MCF 10A (cell line): Measurements from ENCODE around the gene VPS35. TPM values are rescaled to one million over a fixed set of nuclear protein-coding genes. Genes with fewer than 3 reads are reported as not detected.

Source experiments
- Bru-seq: library from RNA; stranded (reverse); fragments of 400-500 nt; gene quantifications from one replicate; lab custom pipeline; 2021; lab: Mats Ljungman, UMichigan
- BruChase-seq, 2 experiments: library from RNA; stranded (reverse); fragments of 400-500 nt; gene quantifications; one replicate each; lab custom pipeline; 2021; lab: Mats Ljungman, UMichigan
- BruUV-seq: library from RNA; stranded (reverse); fragments of 400-500 nt; replicated peaks from 2 replicates; lab custom pipeline; 2021; lab: Mats Ljungman, UMichigan
- CTCF ChIA-PET: fragments of 300-600 bp; sonication (Branson Sonifier 250); formaldehyde crosslinking; extraction: SDS; loops from one replicate; lab custom pipeline; 2021; ENCODE audit warnings: antibody characterized with exemption, inconsistent platforms; lab: Yijun Ruan, JAX
- POLR2A ChIA-PET: fragments of 300-600, 350-650 bp; sonication (Branson Sonifier 250); formaldehyde crosslinking; extraction: SDS; loops from one replicate; lab custom pipeline; 2020; ENCODE audit warnings: antibody characterized with exemption, inconsistent platforms; lab: Yijun Ruan, JAX
- DNase-seq: peaks from one replicate; pipeline ENCODE4 v3.0.0-alpha.2; 2018; ENCODE audit not compliant: unreplicated experiment
- H3K27ac Mint-ChIP-seq: one replicate; pipeline ENCODE4 v1.8.0; 2022; ENCODE audit warnings: mild to moderate bottlenecking, low read depth, mixed read lengths; ENCODE audit not compliant: unreplicated experiment
- H3K27me3 Mint-ChIP-seq: one replicate; pipeline ENCODE4 v1.8.0; 2022; ENCODE audit warnings: mixed read lengths; ENCODE audit not compliant: insufficient read depth, unreplicated experiment
- H3K36me3 Mint-ChIP-seq: one replicate; pipeline ENCODE4 v1.8.0; 2022; ENCODE audit warnings: mild to moderate bottlenecking, moderate library complexity, mixed read lengths; ENCODE audit not compliant: insufficient read depth, unreplicated experiment
- H3K4me1 Mint-ChIP-seq: one replicate; pipeline ENCODE4 v1.8.0; 2022; ENCODE audit warnings: mixed read lengths; ENCODE audit not compliant: insufficient read depth, unreplicated experiment
- H3K4me3 Mint-ChIP-seq: one replicate; pipeline ENCODE4 v1.8.0; 2022; ENCODE audit warnings: mild to moderate bottlenecking, moderate library complexity, mixed read lengths; ENCODE audit not compliant: unreplicated experiment
- H3K9me3 Mint-ChIP-seq: one replicate; pipeline ENCODE4 v1.8.0; 2022; ENCODE audit warnings: mixed read lengths; ENCODE audit not compliant: unreplicated experiment
- CTCF ChIP-seq: fragments of 200-600 bp; IDR thresholded peaks from one replicate; pipeline ENCODE4 v1.8.0; 2022; ENCODE audit warnings: antibody characterized with exemption, mild to moderate bottlenecking; ENCODE audit not compliant: unreplicated experiment
- intact Hi-C: fragments of 100-400 bp; cut with micrococcal nuclease; formaldehyde crosslinking; loops from 2 replicates; pipeline ENCODE4 v1.14.1; 2022
- long read RNA-seq: library from polyadenylated mRNA; stranded (forward); transcript quantifications from one replicate; pipeline ENCODE4 v2.0.0, GENCODE V29; 2022
- total RNA-seq: library from RNA; stranded (reverse); gene quantifications from 2 replicates; pipeline ENCODE4 v1.2.3, GENCODE V29; 2022

The VPS35 gene
- 68.7 and 72.3 TPM in 2 replicates for total RNA-seq
- Bru-seq, nascent RNA = percentile 85 among the genes with signal in this experiment
- percentile 95 among the genes with signal in this experiment for BruChase-seq, experiment 1, labeled RNA remaining after a 6-hour chase
- percentile 89 among the genes with signal in this experiment for BruChase-seq, experiment 2, labeled RNA remaining after a 2-hour chase
- long read RNA-seq, full-length matches to known transcripts = 172 of 240 reads
- long read RNA-seq, partial matches to known transcripts = 29 of 240 reads
- long read RNA-seq, other reads (novel, unspliced or antisense) = 39 of 240 reads

- Mint-ChIP-seq H3K36me3 (peaks cover 11% of the 10 kb centered on the region), H3K4me3 (no peak within 1 kb of the TSS), H3K27ac (no peak within 1 kb of the TSS), H3K9me3 (no peaks in the 10 kb centered on the region), H3K4me1 (peaks cover 43% of the 10 kb centered on the region), H3K27me3 (no peaks in the 10 kb centered on the region)
- peak; percentile 99 for DNase-seq
- TF ChIP-seq CTCF = no peak
- intact Hi-C loops = loop anchor here (2.0 to 5.0 kb wide), 4 partner anchors 16 to 283 kb away; partner anchors contain the start of gene DNAJA2
- ChIA-PET POLR2A (no interaction called here), CTCF (interaction anchor here (1.7 to 5.0 kb wide), 3 partner anchors 15 to 113 kb away, joined by 14 to 33 read pairs (median 25); no protein-coding TSS in a partner anchor)
- BruUV-seq = no TSS peak
Observed at GRCh38 chr16:46688654-46689364, at the start of gene VPS35. VPS35 (minus strand) TSS chr16:46689178; CDS start chr16:46689133, 45 bp downstream.

DNA sequence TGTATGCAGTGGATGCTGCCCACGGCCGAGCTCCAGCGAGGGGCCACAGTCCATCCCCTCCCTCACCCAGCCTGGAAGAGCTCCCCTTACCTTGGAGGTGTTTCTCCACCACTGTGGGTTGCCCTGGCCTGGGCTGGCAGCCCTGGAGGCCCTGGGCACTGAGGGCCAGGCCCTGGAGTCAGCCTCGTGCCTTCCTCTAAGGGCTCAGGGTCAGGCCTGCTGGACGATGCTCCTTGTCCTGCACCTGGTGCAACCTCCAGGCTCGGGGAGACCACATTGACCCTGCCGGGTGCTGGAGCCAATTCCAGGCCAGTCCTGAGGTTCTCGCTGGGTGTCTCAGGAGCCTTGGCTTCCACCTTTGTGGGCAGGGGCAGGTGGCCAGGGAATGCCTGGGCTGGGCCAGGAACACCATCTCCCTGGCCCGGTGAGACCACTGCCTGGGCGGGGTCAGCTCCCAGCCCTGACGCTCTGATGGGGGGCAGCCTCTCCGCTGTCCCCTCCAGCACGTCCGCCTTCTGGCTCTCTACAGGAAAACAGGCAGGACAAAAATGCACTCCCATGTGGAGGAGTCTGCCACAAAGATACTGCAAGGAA, 48.7 kb upstream of the VPS35 start:
- Mint-ChIP-seq H3K36me3 (no peaks in the 10 kb centered on the region), H3K9me3 (no peaks in the 10 kb centered on the region), H3K27me3 (no peaks in the 10 kb centered on the region), H3K4me1 (no peaks in the 10 kb centered on the region), H3K4me3 (no peak overlapping the region), H3K27ac (no peak overlapping the region)
- no peak for DNase-seq
- CTCF ChIA-PET = interaction anchor here (0.7 to 1.2 kb wide), 2 partner anchors 14 to 45 kb away, joined by 3 read pairs; no protein-coding TSS in a partner anchor
- POLR2A ChIA-PET = no interaction called here
- BruUV-seq = no TSS peak
- TF ChIP-seq CTCF = no peak
- intact Hi-C loops = no loop called here

DNA sequence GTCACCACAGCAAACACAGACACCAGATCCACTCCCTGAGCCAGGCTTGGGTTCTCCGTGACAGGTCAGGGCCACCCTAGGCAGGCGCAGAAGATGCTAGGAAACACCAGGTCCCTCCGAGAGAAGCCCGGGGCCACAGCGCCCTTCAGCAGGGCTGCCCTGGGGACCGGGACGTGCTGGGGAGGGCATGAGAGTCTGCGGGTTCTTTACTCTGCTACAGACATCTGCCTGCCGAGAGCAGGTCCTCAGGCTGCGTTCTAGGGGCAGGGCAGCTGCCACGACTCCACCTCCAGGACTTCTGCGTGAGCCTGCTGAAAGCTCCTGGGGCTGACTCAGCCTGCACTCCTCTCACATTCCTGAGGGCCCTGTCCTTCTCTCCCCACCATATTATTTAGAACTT, 47.7 kb upstream of the VPS35 start:
- TF ChIP-seq CTCF = no peak
- no peak for DNase-seq
- intact Hi-C loops = no loop called here
- Mint-ChIP-seq H3K4me3 (no peak overlapping the region), H3K27me3 (no peaks in the 10 kb centered on the region), H3K9me3 (no peaks in the 10 kb centered on the region), H3K36me3 (no peaks in the 10 kb centered on the region), H3K27ac (no peak overlapping the region), H3K4me1 (no peaks in the 10 kb centered on the region)
- CTCF ChIA-PET = interaction anchor here (0.7 kb wide), 1 partner anchor 44 kb away, joined by 3 read pairs; no protein-coding TSS in a partner anchor
- BruUV-seq = no TSS peak
- POLR2A ChIA-PET = no interaction called here
